Keratinocyte (primary cell): ENCODE data around the gene GNB5. TPM values are rescaled to one million over a fixed set of nuclear protein-coding genes. Genes with fewer than 3 reads are reported as not detected.

Source experiments
- DNase-seq: peaks from one replicate; pipeline ENCODE4 v3.0.0-alpha.2; 2011; ENCODE audit warnings: low read depth, missing footprints, low spot score
- FAIRE-seq: peaks from 2 replicates; lab custom pipeline; 2011; peaks lifted over from hg19 to GRCh38; lab: Jason Lieb, UNC
- H2AFZ ChIP-seq: 2 replicates; pipeline ENCODE4 v1.6.0; 2012; ENCODE audit warnings: low read length, control low read depth, inconsistent platforms; ENCODE audit not compliant: control insufficient read depth
- H3K27ac ChIP-seq: 2 replicates; pipeline ENCODE4 v1.5.1; 2011; ENCODE audit warnings: low read length; ENCODE audit not compliant: control insufficient read depth, insufficient read depth
- H3K27me3 ChIP-seq: 3 replicates; pipeline ENCODE4 v1.6.0; 2011; ENCODE audit warnings: low read length; ENCODE audit not compliant: control insufficient read depth, insufficient read depth; ENCODE audit errors: extremely low read depth
- H3K36me3 ChIP-seq, 2 experiments: 2 replicates in 1 of 2; 3 replicates in 1 of 2; pipeline ENCODE4 v1.5.1; 2011; ENCODE audit warnings: low read length in 2 of 2, mild to moderate bottlenecking in 1 of 2; ENCODE audit not compliant: control insufficient read depth in 2 of 2, insufficient read depth in 2 of 2; ENCODE audit errors: extremely low read depth in 1 of 2
- H3K4me1 ChIP-seq: 3 replicates; pipeline ENCODE4 v1.5.1; 2011; ENCODE audit warnings: low read length; ENCODE audit not compliant: control insufficient read depth, insufficient read depth; ENCODE audit errors: extremely low read depth
- H3K4me2 ChIP-seq: 3 replicates; pipeline ENCODE4 v1.6.0; 2011; ENCODE audit warnings: low read depth, low read length; ENCODE audit not compliant: control insufficient read depth, insufficient read depth; ENCODE audit errors: extremely low read depth
- H3K4me3 ChIP-seq, 3 experiments: fragments of 200-600 bp in 1 of 3; sonication (generic) in 1 of 3; 2 replicates in 2 of 3; 3 replicates in 1 of 3; pipeline ENCODE4 v1.5.1; 2011 to 2016; ENCODE audit warnings: low read length in 3 of 3, mild to moderate bottlenecking in 3 of 3, control low read depth in 2 of 3, inconsistent platforms in 1 of 3, low read depth in 1 of 3, mixed read lengths in 1 of 3, mixed run types in 1 of 3, moderate library complexity in 1 of 3; ENCODE audit not compliant: control insufficient read depth in 2 of 3, insufficient read depth in 2 of 3; ENCODE audit errors: extremely low read depth in 1 of 3
- H3K79me2 ChIP-seq: 2 replicates; pipeline ENCODE4 v1.6.0; 2012; ENCODE audit warnings: low read length; ENCODE audit not compliant: control insufficient read depth, insufficient read depth
- H3K9ac ChIP-seq: 3 replicates; pipeline ENCODE4 v1.6.0; 2011; ENCODE audit warnings: low read length; ENCODE audit not compliant: control insufficient read depth, insufficient read depth; ENCODE audit errors: extremely low read depth
- H3K9me1 ChIP-seq: 3 replicates; pipeline ENCODE4 v1.6.0; 2011; ENCODE audit warnings: low read length; ENCODE audit not compliant: control insufficient read depth, insufficient read depth; ENCODE audit errors: extremely low read depth
- H3K9me3 ChIP-seq: 2 replicates; pipeline ENCODE4 v1.5.1; 2012; ENCODE audit warnings: low read depth, low read length; ENCODE audit not compliant: control insufficient read depth
- H4K20me1 ChIP-seq: 3 replicates; pipeline ENCODE4 v1.6.0; 2011; ENCODE audit warnings: low read length; ENCODE audit not compliant: control insufficient read depth, insufficient read depth; ENCODE audit errors: extremely low read depth
- EZH2 ChIP-seq: IDR thresholded peaks from one replicate; pipeline ENCODE4 v1.6.1; 2012; ENCODE audit warnings: inconsistent platforms, mild to moderate bottlenecking, low read length, moderate library complexity
- dilution Hi-C: fragments of 300-500 bp; cut with MboI; formaldehyde crosslinking; loops from one replicate; pipeline ENCODE4 v1.7.0; 2020; ENCODE audit warnings: low sequenced_read_pairs; ENCODE audit not compliant: extremely low pct_ligation_motif_present
- polyA plus RNA-seq, 5 experiments: library from polyadenylated mRNA; depleted of rRNA in 3 of 5; stranded (reverse) in 3 of 5; stranded (forward) in 1 of 5; unstranded in 1 of 5; fragments of >200 nt; gene quantifications; 1 replicate in 1 of 5; 2 replicates in 3 of 5; 3 replicates in 1 of 5; pipeline versions ENCODE4 v1.2.1 to v1.2.3, GENCODE V29; 2011 to 2012; ENCODE audit warnings: missing spikeins in 2 of 5, low read depth in 1 of 5, low replicate concordance in 1 of 5
- TF ChIP-seq, protein P1 (sequence below), 3 experiments: IDR thresholded peaks in 1 of 3; conservative IDR thresholded peaks in 1 of 3; optimal IDR thresholded peaks in 1 of 3; 2 replicates in 2 of 3; 3 replicates in 1 of 3; pipeline versions ENCODE3 to v1.5.1; 2011; ENCODE audit warnings: low read length in 3 of 3, mild to moderate bottlenecking in 3 of 3, moderate library complexity in 2 of 3, control low read depth in 1 of 3, inconsistent platforms in 1 of 3; ENCODE audit not compliant: insufficient read depth in 2 of 3; ENCODE audit errors: extremely low read depth in 1 of 3

Gene GNB5
- polyA plus RNA-seq, 1 donor (not counting 4 experiments of a cell fraction or from before 2014, with no cell fraction given) = 25.8 TPM

DNA sequence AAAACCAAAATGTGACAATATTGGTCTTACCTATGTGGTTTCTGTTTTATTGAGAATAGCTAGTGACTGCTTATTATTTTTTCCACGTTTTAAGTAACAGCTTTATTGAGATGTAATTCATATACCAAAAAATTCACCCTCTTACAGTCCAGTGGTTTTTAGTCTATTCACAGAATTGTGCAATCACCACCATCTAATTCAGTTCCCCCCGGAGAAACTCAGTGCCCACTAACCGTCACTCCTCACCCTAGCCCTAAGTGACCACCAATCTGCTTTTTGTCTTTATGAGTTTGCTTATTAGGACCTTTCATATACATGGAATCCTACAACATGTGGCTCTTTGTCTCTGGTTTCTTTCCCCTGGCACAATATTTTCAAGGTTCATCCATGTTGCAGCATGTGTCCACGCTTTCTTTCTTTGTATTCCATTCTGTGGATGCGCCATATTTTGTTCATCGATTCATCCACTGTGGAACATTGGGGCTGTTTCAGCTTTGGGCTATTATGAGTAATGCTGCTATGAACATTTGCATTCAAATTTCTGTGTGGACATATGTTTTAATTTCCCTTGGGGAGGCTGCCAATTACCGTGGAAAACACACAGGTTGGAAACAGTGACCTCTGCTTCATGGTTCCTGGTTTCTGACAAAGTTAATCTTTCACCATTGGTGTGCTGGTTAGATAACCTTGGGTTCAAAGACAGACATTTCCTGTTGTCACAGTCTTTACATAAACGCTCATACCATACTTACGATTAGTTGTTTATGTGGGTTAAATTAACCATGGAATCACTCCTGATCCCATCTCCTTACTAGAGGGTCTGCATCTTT lies 75.4 kb downstream of the GNB5 start:
- TF ChIP-seq, protein P1, sequence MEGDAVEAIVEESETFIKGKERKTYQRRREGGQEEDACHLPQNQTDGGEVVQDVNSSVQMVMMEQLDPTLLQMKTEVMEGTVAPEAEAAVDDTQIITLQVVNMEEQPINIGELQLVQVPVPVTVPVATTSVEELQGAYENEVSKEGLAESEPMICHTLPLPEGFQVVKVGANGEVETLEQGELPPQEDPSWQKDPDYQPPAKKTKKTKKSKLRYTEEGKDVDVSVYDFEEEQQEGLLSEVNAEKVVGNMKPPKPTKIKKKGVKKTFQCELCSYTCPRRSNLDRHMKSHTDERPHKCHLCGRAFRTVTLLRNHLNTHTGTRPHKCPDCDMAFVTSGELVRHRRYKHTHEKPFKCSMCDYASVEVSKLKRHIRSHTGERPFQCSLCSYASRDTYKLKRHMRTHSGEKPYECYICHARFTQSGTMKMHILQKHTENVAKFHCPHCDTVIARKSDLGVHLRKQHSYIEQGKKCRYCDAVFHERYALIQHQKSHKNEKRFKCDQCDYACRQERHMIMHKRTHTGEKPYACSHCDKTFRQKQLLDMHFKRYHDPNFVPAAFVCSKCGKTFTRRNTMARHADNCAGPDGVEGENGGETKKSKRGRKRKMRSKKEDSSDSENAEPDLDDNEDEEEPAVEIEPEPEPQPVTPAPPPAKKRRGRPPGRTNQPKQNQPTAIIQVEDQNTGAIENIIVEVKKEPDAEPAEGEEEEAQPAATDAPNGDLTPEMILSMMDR (optimal IDR thresholded peaks at IDR 0.05 in 1 of 3, IDR thresholded peaks at IDR 0.05 in 1 of 3, conservative IDR thresholded peaks at IDR 0.05 in 1 of 3; ENCODE audit: extremely low read depth in 1 of 3, insufficient read depth in 2 of 3, low read length in 3 of 3) = no peak
- TF ChIP-seq EZH2 = no peak
- H3K27me3 ChIP-seq = peaks cover 8% of the 10 kb centered on the region
- H3K9me3 ChIP-seq = no peaks in the 10 kb centered on the region
- H3K4me3 ChIP-seq = no peak overlapping the region
- DNase-seq = no peak
- H3K36me3 ChIP-seq = no peaks in the 10 kb centered on the region
- H3K79me2 ChIP-seq = no peaks in the 10 kb centered on the region
- H3K4me1 ChIP-seq = no peaks in the 10 kb centered on the region
- dilution Hi-C loops = no loop called here
- no peaks in the 10 kb centered on the region for H4K20me1 ChIP-seq
- no peaks in the 10 kb centered on the region for H3K9me1 ChIP-seq
- H3K27ac ChIP-seq = no peak overlapping the region
- H3K9ac ChIP-seq = no peak overlapping the region
- H3K4me2 ChIP-seq = no peak overlapping the region
- no peak overlapping the region for H2AFZ ChIP-seq
- no peak for FAIRE-seq

DNA sequence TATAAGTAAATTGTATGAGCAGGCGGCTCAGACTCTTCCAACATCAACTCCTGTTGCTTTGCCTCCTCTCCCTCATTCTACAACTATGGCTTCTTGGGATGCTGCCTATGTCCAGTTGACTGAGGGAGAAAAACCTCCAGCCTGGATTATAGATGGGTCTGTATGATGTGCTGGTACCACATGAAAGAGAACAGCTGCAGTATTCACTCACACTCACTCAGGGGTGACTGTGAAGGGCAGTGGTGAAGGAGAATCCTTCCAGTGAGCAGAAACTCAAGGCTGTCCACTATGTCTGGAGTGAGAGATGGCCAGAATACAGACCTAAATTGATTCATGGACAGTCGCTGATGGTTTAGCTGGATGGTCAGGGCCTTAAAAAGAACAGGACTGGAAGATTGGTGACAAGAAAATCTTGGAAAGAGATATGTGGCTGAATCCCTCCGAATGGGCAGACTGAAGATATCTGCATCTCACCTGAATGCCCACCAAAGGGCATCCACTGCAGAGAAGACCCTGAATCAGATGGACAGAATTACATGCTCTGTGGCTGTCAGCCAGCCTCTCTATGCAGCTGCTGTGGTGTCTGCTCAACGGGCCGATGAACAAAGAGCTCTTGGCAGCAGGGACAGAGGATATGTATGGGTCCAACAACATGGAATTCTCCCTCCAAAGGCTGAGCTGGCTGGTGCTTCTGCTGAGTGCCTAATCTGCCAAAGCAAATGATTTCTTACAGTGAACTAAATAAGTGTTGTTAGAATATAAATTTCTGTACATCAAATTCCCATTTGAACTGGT lies 76.7 kb downstream of the GNB5 start:
- Histone ChIP-seq H3K9ac (no peak overlapping the region), H3K9me3 (no peaks in the 10 kb centered on the region), H3K27ac (no peak overlapping the region), H4K20me1 (no peaks in the 10 kb centered on the region), H3K4me1 (no peaks in the 10 kb centered on the region), H3K4me3 (no peak overlapping the region), H2AFZ (no peak overlapping the region), H3K27me3 (peaks cover 8% of the 10 kb centered on the region), H3K79me2 (no peaks in the 10 kb centered on the region), H3K36me3 (no peaks in the 10 kb centered on the region), H3K9me1 (no peaks in the 10 kb centered on the region), H3K4me2 (no peak overlapping the region)
- TF ChIP-seq, protein P1 (optimal IDR thresholded peaks at IDR 0.05 in 1 of 3, IDR thresholded peaks at IDR 0.05 in 1 of 3, conservative IDR thresholded peaks at IDR 0.05 in 1 of 3; ENCODE audit: extremely low read depth in 1 of 3, insufficient read depth in 2 of 3, low read length in 3 of 3) = no peak
- TF ChIP-seq EZH2 = no peak
- no peak for FAIRE-seq
- no peak for DNase-seq
- dilution Hi-C loops = no loop called here
